H54 (cell line): Measurements from ENCODE around the gene HEMGN.

Source experiments
- DNase-seq: peaks from one replicate; pipeline ENCODE4 v3.0.0; 2011; ENCODE audit warnings: low spot score, mixed read lengths; ENCODE audit not compliant: insufficient read length
- FAIRE-seq: peaks from 3 replicates; lab custom pipeline; 2011; peaks lifted over from hg19 to GRCh38; lab: Jason Lieb, UNC
- POLR2A ChIP-seq: IDR thresholded peaks from 2 replicates; pipeline ENCODE4 v1.6.1; 2011; ENCODE audit warnings: low read depth, mild to moderate bottlenecking, low read length

Gene HEMGN, protein sequence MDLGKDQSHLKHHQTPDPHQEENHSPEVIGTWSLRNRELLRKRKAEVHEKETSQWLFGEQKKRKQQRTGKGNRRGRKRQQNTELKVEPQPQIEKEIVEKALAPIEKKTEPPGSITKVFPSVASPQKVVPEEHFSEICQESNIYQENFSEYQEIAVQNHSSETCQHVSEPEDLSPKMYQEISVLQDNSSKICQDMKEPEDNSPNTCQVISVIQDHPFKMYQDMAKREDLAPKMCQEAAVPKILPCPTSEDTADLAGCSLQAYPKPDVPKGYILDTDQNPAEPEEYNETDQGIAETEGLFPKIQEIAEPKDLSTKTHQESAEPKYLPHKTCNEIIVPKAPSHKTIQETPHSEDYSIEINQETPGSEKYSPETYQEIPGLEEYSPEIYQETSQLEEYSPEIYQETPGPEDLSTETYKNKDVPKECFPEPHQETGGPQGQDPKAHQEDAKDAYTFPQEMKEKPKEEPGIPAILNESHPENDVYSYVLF

GRCh38 chr9:97938081-97938644 lies at the start of gene HEMGN:
Gene HEMGN (minus strand): TSS chr9:97938172. CDS start chr9:97938136, 36 bp downstream.
- TF ChIP-seq POLR2A, result no peak
- DNase-seq, result no peak
- FAIRE-seq, result peak; percentile 11

- DNase-seq, result no peak
- peak; percentile 6 for FAIRE-seq
- no peak for TF ChIP-seq POLR2A
These were observed 49.5 kb upstream of the HEMGN start for GRCh38 chr9:97987487-97987886.

GRCh38 chr9:97985058-97985861 lies 47.3 kb upstream of the HEMGN start:
- DNase-seq, result peak; percentile 43
- FAIRE-seq, result no peak
- no peak for TF ChIP-seq POLR2A

DNA sequence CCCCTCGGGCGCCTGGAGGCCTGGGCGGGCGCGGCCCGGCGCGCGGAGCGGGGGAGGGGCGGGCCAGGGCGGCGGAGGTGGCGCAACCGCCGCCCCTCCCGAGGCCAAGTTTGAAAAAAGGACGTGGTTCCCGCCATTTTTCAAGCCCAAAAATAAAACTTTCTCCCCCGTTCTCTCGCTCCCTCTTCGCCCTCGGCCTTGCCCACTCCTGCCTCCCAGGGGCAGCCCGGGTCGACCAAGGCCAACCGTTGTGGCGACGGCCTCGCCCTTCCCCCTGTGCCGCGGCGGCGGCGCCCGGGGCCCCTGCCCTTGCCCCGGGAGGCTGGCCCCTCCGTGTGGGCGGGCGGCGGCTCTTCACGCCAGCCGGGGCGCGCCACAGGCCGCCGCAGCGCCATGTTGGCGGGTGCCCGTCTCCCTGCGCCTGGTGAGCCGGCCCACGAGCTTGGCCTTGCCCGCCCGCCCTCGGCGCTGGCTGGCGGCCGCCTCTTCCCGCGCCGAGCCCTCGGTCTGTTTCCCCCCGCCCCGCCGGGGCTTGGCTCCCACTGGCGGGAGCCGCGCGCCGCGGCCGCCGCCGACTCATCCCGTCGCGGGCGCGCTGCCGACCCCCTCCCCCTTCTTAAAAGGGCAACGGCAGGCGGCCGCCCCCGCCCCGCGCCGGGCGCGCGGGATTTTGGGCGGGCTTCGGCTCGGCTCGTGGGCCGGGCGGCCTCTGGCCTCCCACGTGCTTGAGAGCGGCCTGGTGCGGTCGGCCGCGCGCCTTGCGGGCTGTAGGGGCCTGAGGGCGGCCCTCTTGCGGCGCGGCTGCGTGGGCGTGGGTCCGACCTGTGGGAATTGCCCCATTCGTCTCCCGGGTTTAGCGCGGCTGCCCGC lies 46.5 kb upstream of the HEMGN start:
- FAIRE-seq (no peak), DNase-seq (peak; percentile 83)
- TF ChIP-seq POLR2A, result peak; percentile 55; the same call in 1 of the 2 replicates

- DNase-seq (peak; percentile 70), FAIRE-seq (no peak)
- no peak for TF ChIP-seq POLR2A
These were observed 45.7 kb upstream of the HEMGN start for GRCh38 chr9:97983589-97984187.

DNA sequence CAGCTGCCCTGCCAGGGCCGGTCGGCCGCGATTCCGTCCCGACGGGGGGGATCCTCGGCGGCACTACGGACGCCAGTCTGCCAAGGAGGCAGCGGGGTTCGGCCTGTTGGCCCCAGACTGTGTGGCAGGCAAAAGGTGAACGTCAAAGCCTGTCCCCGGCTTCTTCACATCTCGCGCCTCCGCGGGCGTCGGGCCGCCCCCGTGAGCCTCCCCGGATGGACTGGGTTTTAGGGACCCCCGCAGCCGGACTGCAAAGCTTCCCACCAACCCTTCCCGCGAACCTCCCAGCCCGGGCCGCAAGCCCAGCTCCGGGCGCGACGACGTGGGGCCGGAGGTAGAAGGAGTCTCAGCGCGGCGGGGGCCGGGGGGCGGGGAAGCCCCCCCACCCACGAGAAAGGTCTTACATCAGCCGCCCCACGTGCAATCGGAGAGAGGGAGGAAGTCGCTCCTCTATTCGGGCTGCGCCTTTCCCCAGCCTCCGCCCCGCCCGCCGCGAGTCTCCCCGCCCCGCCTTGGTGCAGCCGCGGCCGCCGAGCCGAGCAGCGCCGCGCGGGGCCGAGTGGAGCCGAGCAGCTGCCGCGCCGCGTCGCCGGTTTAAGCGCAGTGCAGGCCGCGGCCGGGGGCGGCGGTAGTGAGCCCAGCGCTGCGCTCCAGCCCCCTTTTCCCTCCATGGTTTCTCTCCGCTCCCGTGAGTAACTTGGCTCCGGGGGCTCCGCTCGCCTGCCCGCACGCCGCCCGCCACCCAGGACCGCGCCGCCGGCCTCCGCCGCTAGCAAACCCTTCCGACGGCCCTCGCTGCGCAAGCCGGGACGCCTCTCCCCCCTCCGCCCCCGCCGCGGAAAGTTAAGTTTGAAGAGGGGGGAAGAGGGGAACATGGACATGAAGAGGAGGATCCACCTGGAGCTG lies 45.0 kb upstream of the HEMGN start, which contains the start of gene ANP32B:
TSS of gene ANP32B (plus strand) at position 659 of the 906 bp plus-strand sequence. CDS start at position 874, 215 bp downstream.
- peak; percentile 11 for FAIRE-seq

DNA sequence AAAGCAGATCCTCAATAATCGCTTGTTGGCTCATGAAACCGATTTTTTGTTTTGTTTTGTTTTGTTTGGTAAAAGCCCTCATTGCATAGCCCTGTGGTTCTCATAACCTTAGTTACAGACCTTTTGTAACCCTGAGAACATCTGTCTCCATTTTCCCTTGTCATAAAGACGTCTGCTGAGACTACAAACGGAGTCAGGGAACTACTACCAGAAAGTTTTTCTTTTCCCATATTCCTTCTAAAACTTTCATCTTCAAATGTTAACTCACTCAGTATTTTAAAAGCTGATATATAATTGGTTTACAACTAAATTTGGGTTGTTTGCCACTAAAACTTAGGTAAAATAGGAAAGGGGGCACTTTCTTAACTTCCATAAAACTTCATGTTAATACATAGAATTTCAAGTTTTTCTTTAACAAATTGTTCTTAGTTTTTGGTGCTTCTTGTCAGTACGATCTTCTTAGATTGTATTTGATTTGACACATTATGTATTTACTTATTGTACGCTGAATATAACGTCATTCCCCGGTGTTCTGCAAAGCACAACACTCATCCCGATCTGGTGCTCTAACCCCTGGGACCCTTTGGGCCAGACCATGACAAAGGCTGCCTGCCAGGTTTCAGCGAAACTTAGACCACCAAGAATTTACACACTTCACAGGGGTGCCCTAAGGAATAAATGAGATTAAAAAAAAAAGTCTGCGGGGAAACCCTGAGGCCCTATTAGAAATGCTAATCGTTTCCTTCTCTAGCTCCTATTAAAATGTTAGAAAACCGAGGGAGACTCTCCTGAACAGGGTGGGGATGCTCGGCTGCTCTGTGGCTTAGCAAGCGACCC lies 44.1 kb upstream of the HEMGN start:
- no peak for TF ChIP-seq POLR2A
- FAIRE-seq, result no peak

More for the DNA sequence above, 45.0 kb upstream of the HEMGN start, which contains the start of gene ANP32B:
- peak; percentile 99 for DNase-seq
- TF ChIP-seq POLR2A, result peak; percentile 57

GRCh38 chr9:97980918-97981845 lies 43.2 kb upstream of the HEMGN start:
- TF ChIP-seq POLR2A, result no peak
- no peak for DNase-seq
- FAIRE-seq, result no peak

More for the DNA sequence above, 44.1 kb upstream of the HEMGN start:
- DNase-seq, result no peak

- FAIRE-seq (no peak), DNase-seq (no peak)
- TF ChIP-seq POLR2A, result no peak
These were observed 42.5 kb upstream of the HEMGN start for GRCh38 chr9:97980479-97980803.
